ENCODE results near the gene DENND1A. TPM values are rescaled to one million over a fixed set of nuclear protein-coding genes. Genes with fewer than 3 reads are reported as not detected.
A peak's percentile ranks its signal among the peaks of the same experiment; 100 is the strongest.

The DENND1A gene
- total and polyA plus RNA-seq, 2 of the 13 experiments (the other 11 are each of a cell fraction or from before 2014, with no cell fraction given): 14.8 to 30.1 TPM

GRCh38 chr9:123470121-123470782 is 459.7 kb downstream of the DENND1A start (continued):
- TF ChIP-seq ZNF646 (CRISPR knock-in tag; IDR thresholded peaks at IDR 0.05) (no peak), ZNF3 (CRISPR knock-in tag; IDR thresholded peaks at IDR 0.05) (no peak), ZFY (CRISPR knock-in tag; IDR thresholded peaks at IDR 0.05) (peak; percentile 61; the same call in 1 of the 2 replicates), FIP1L1 (IDR thresholded peaks at IDR 0.05; ENCODE audit: borderline replicate concordance, insufficient read depth, low read depth, low read length) (no peak), KDM2A (CRISPR knock-in tag; IDR thresholded peaks at IDR 0.05; ENCODE audit: borderline replicate concordance, low read depth) (0 out of 2 replicates have a peak, but pooled peaks have one; percentile 12), ZNF550 (CRISPR knock-in tag; IDR thresholded peaks at IDR 0.05; ENCODE audit: borderline replicate concordance) (no peak), ZNF782 (CRISPR knock-in tag; IDR thresholded peaks at IDR 0.05; ENCODE audit: borderline replicate concordance) (peak; percentile 80; the same call in 1 of the 2 replicates), POLR2A (IDR thresholded peaks at IDR 0.05; ENCODE audit: insufficient read depth in 1 of 2, low read depth in 2 of 2, low read length in 2 of 2) (peak; percentile 48 to 59), IRF9 (CRISPR knock-in tag; IDR thresholded peaks at IDR 0.05; ENCODE audit: borderline replicate concordance) (no peak), TBL1XR1 (IDR thresholded peaks at IDR 0.05; ENCODE audit: borderline replicate concordance, low read length, partially characterized antibody) (no peak), TFE3 (CRISPR knock-in tag; IDR thresholded peaks at IDR 0.05) (peak; percentile 75), ZMYM4 (CRISPR knock-in tag; IDR thresholded peaks at IDR 0.05) (no peak; the same call in 1 of the 2 replicates), SP4 (CRISPR knock-in tag; IDR thresholded peaks at IDR 0.05) (no peak), ZXDC (CRISPR knock-in tag; IDR thresholded peaks at IDR 0.05) (no peak), RFXAP (CRISPR knock-in tag; IDR thresholded peaks at IDR 0.05; ENCODE audit: borderline replicate concordance) (peak; percentile 57; the same call in 1 of the 2 replicates), ZNF772 (CRISPR knock-in tag; IDR thresholded peaks at IDR 0.05) (peak; percentile 73)
